HEK293 (cell line): ENCODE results near the gene SLC39A13.

Experiments
- CTCF ChIA-PET: fragments of 350-600 bp; formaldehyde crosslinking; extraction: SDS; loops from one replicate; lab custom pipeline; 2021; ENCODE audit warnings: antibody characterized with exemption; lab: Yijun Ruan, JAX
- POLR2A ChIA-PET: fragments of 300-600 bp; formaldehyde crosslinking; extraction: SDS; loops from one replicate; lab custom pipeline; 2020; ENCODE audit warnings: antibody characterized with exemption, inconsistent platforms; lab: Yijun Ruan, JAX
- H3K27ac ChIP-seq: fragments of 200-500 bp; sonication (Bioruptor generic); 2 replicates; pipeline ENCODE4 v1.5.1; 2014; ENCODE audit warnings: low read depth, low read length, control low read depth, inconsistent platforms; ENCODE audit errors: extremely low read depth
- H3K36me3 ChIP-seq, 2 experiments: fragments of 200-500 bp in 1 of 2; sonication (Bioruptor generic) in 1 of 2; 1 replicate in 1 of 2; 2 replicates in 1 of 2; pipeline ENCODE4 v1.5.1; 2014 to 2017; ENCODE audit warnings: inconsistent platforms in 2 of 2, low read length in 2 of 2; ENCODE audit not compliant: control insufficient read depth in 2 of 2, insufficient read depth in 1 of 2
- H3K4me1 ChIP-seq: fragments of 200-500 bp; sonication (Bioruptor generic); 2 replicates; pipeline ENCODE4 v1.5.1; 2014; ENCODE audit warnings: mild to moderate bottlenecking, low read length, inconsistent platforms; ENCODE audit not compliant: control insufficient read depth, insufficient read depth
- H3K4me3 ChIP-seq: 2 replicates; pipeline ENCODE4 v1.5.1; 2011; ENCODE audit warnings: low read depth, mild to moderate bottlenecking, control low read depth, low read length, moderate library complexity
- H3K9me3 ChIP-seq: fragments of 200-500 bp; sonication (Bioruptor generic); 2 replicates; pipeline ENCODE4 v1.5.1; 2014; ENCODE audit warnings: low read depth, low read length, inconsistent platforms; ENCODE audit not compliant: control insufficient read depth, insufficient read depth
- INSM2 ChIP-seq: fragments of 450-650 bp; formaldehyde crosslinking; IDR thresholded peaks from 2 replicates; pipeline ENCODE4 v1.5.1; 2016; ENCODE audit warnings: missing biosample characterization, missing genetic modification characterization
- PATZ1 ChIP-seq: fragments of 450-650 bp; formaldehyde crosslinking; IDR thresholded peaks from 2 replicates; pipeline ENCODE4 v1.5.1; 2016; ENCODE audit warnings: missing biosample characterization, missing genetic modification characterization
- SP7 ChIP-seq: fragments of 450-650 bp; formaldehyde crosslinking; IDR thresholded peaks from 2 replicates; pipeline ENCODE4 v1.5.1; 2016; ENCODE audit warnings: missing biosample characterization, missing genetic modification characterization
- ZNF518A ChIP-seq: fragments of 450-650 bp; formaldehyde crosslinking; conservative IDR thresholded peaks from 2 replicates; pipeline ENCODE4 v1.5.1; 2016; ENCODE audit warnings: low read depth, missing biosample characterization, missing genetic modification characterization
- ZNF600 ChIP-seq: fragments of 450-650 bp; formaldehyde crosslinking; IDR thresholded peaks from 2 replicates; pipeline ENCODE4 v1.5.1; 2016; ENCODE audit warnings: missing biosample characterization, missing genetic modification characterization
- ZNF768 ChIP-seq: fragments of 450-650 bp; formaldehyde crosslinking; IDR thresholded peaks from 2 replicates; pipeline ENCODE4 v1.5.1; 2018; ENCODE audit warnings: missing biosample characterization, mild to moderate bottlenecking, missing genetic modification characterization

The SLC39A13 gene

GRCh38 chr11:47409440-47410369 lies 1.3 kb downstream of the SLC39A13 start:
- Histone ChIP-seq H3K9me3 (no peaks in the 10 kb centered on the region), H3K27ac (no peak overlapping the region), H3K4me3 (peak overlapping the region; percentile 86)
- CTCF ChIA-PET: interaction anchor here (0.6 to 4.9 kb wide), 5 partner anchors 11 to 55 kb away, joined by 4 to 32 read pairs (median 4); partner anchors contain the start of gene PSMC3
- TF ChIP-seq ZNF518A (tag by site-specific recombination) (no peak), SP7 (tag by site-specific recombination) (peak; percentile 50), ZNF600 (0 out of 2 replicates have a peak, but pooled peaks have one; percentile 10), PATZ1 (tag by site-specific recombination) (0 out of 2 replicates have a peak, but pooled peaks have one; percentile 6)
- TF ChIP-seq, all 188 proteins: peak for 3
- POLR2A ChIA-PET: interaction anchor here (1.1 to 6.0 kb wide), 2 partner anchors 12 to 16 kb away, joined by 4 to 37 read pairs; partner anchors contain the start of gene PSMC3
- Histone ChIP-seq H3K36me3 (peaks cover 0 to 41% of the 10 kb centered on the region in 2 experiments; a peak in 1 of 3 replicates), H3K4me1 (no peaks in the 10 kb centered on the region)

GRCh38 chr11:47410370-47411264 lies 2.2 kb downstream of the SLC39A13 start:
- POLR2A ChIA-PET: interaction anchor here (0.5 to 6.0 kb wide), 3 partner anchors 11 to 35 kb away, joined by 3 to 37 read pairs (median 4); partner anchors contain the start of gene PSMC3
- CTCF ChIA-PET: interaction anchor here (0.6 to 4.9 kb wide), 8 partner anchors 12 to 42 kb away, joined by 4 to 32 read pairs (median 6); partner anchors contain the start of gene PSMC3
- Histone ChIP-seq H3K27ac (0 out of 2 replicates have a peak overlapping the region, but pooled peaks have one; percentile 16), H3K36me3 (peaks cover 0 to 50% of the 10 kb centered on the region in 2 experiments; a peak in 1 of 3 replicates), H3K4me3 (no peak overlapping the region), H3K9me3 (no peaks in the 10 kb centered on the region), H3K4me1 (no peaks in the 10 kb centered on the region)
- no peak for TF ChIP-seq INSM2 (tag by site-specific recombination)
- TF ChIP-seq ZNF768 (tag by site-specific recombination): 0 out of 2 replicates have a peak, but pooled peaks have one; percentile 7
